MM.1S (cell line): ENCODE results near the gene PLXNA4.

Source experiments
- EZH2 ChIP-seq: fragments of 300-600 bp; sonication (generic); optimal IDR thresholded peaks from 2 replicates; pipeline ENCODE3; 2017; ENCODE audit warnings: low read depth, mild to moderate bottlenecking, antibody characterized with exemption, low read length, mixed read lengths
- EZH2phosphoT487 ChIP-seq: fragments of 300-600 bp; sonication (generic); IDR thresholded peaks from 2 replicates; pipeline ENCODE4 v1.6.1; 2018; ENCODE audit warnings: antibody characterized with exemption, low read length
- TF ChIP-seq, protein P1 (sequence below): fragments of 300-600 bp; sonication (generic); IDR thresholded peaks from 2 replicates; pipeline ENCODE4 v1.5.1; 2016; ENCODE audit warnings: antibody characterized with exemption, low read length, mixed read lengths

DNA sequence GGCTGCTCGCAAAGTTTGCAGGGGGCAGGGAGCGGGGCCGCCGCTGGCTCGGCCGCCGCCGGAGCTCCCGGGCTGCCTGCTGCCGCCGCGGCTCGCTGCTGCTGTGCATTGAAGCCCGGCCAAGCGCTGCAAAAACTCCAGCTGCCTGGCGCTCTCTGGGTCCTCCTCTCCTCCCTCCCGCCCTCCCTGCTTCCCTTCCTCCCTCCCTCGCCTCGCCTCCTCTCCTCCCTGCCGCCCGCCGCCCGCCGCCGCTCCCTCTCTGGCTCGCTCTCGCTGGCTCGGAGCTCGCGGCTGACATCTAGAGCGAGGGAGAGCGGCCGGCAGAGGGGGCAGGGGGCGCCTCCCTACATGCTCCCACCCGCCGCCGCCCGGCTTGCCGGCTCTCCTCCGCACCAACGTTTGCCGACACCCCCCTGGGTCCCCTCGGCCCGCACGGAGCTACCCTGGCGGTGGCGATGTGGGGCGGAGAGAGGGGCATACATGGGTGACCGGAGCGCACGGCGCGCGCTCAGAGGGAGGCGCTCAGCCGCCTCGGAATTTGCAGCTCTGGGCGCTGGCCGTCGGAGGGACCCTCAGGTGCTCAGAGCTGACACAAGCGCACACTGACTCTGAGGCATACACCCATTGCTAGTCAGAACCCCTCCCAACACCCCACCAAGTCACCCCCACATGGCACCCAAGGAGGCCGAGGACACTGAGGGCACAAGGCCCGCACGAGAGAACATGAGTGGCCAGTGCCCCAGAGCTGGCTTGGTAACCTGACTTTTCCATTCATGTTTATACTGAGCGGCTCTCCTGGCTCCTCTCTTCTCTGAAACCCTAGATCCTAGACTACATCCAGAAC is 1.2 kb upstream of the PLXNA4 start:
- TF ChIP-seq, protein P1, sequence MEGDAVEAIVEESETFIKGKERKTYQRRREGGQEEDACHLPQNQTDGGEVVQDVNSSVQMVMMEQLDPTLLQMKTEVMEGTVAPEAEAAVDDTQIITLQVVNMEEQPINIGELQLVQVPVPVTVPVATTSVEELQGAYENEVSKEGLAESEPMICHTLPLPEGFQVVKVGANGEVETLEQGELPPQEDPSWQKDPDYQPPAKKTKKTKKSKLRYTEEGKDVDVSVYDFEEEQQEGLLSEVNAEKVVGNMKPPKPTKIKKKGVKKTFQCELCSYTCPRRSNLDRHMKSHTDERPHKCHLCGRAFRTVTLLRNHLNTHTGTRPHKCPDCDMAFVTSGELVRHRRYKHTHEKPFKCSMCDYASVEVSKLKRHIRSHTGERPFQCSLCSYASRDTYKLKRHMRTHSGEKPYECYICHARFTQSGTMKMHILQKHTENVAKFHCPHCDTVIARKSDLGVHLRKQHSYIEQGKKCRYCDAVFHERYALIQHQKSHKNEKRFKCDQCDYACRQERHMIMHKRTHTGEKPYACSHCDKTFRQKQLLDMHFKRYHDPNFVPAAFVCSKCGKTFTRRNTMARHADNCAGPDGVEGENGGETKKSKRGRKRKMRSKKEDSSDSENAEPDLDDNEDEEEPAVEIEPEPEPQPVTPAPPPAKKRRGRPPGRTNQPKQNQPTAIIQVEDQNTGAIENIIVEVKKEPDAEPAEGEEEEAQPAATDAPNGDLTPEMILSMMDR, result no peak
- TF ChIP-seq EZH2phosphoT487, result no peak
- no peak for TF ChIP-seq EZH2
